Lung (tissue), 12 donors: Measurements from ENCODE around the gene SRGN. TPM values are rescaled to one million over a fixed set of nuclear protein-coding genes. Genes with fewer than 3 reads are reported as not detected.

ENCODE experiments used
- ATAC-seq: fragments of 200-7000 bp; cut with Tn5 transposase; one replicate; pipeline ENCODE4 v1.9.1; 2020; ENCODE audit warnings: moderate number of reproducible peaks; ENCODE audit not compliant: insufficient read depth, low FRiP score
- DNase-seq, 3 donors: peaks; one replicate each; pipeline ENCODE4 v3.0.0-alpha.2; 2013 to 2017
- H3K27ac ChIP-seq, 2 donors: one replicate each; pipeline ENCODE4 v1.5.1; 2013; ENCODE audit warnings: mild to moderate bottlenecking in 2 of 2, moderate library complexity in 2 of 2, control low read depth in 1 of 2, inconsistent platforms in 1 of 2, low read depth in 1 of 2, low read length in 1 of 2
- H3K27me3 ChIP-seq, 3 donors: one replicate each; pipeline ENCODE4 v1.5.1; 2013; ENCODE audit warnings: low read length in 2 of 3; ENCODE audit not compliant: control insufficient read depth in 3 of 3, insufficient read depth in 3 of 3
- H3K36me3 ChIP-seq, 4 donors: one replicate each; pipeline ENCODE4 v1.5.1; 2013; ENCODE audit warnings: low read length in 4 of 4, mild to moderate bottlenecking in 1 of 4, moderate library complexity in 1 of 4; ENCODE audit not compliant: control insufficient read depth in 4 of 4, insufficient read depth in 4 of 4
- H3K4me1 ChIP-seq, 5 donors: one replicate each; pipeline ENCODE4 v1.5.1; 2013; ENCODE audit warnings: low read length in 5 of 5, mild to moderate bottlenecking in 2 of 5, moderate library complexity in 1 of 5; ENCODE audit not compliant: control insufficient read depth in 5 of 5, insufficient read depth in 5 of 5
- H3K4me3 ChIP-seq: one replicate; pipeline ENCODE4 v1.5.1; 2013; ENCODE audit warnings: mild to moderate bottlenecking, control low read depth, moderate library complexity
- H3K9ac ChIP-seq, 2 donors: one replicate each; pipeline ENCODE4 v1.5.1; 2013; ENCODE audit warnings: low read length in 2 of 2, control low read depth in 1 of 2; ENCODE audit not compliant: insufficient read depth in 1 of 2
- H3K9me3 ChIP-seq, 4 donors: one replicate each; pipeline ENCODE4 v1.5.1; 2013; ENCODE audit warnings: low read length in 3 of 4, mild to moderate bottlenecking in 1 of 4, moderate library complexity in 1 of 4; ENCODE audit not compliant: control insufficient read depth in 4 of 4, insufficient read depth in 3 of 4
- CTCF ChIP-seq: IDR thresholded peaks from 2 replicates; pipeline ENCODE4 v1.5.1; 2012; ENCODE audit warnings: mild to moderate bottlenecking; ENCODE audit errors: control extremely low read depth, extremely low read depth
- WGBS, 2 donors: extraction: QIAGEN DNeasy Blood & Tissue Kit; methylation state at CpG; one replicate each; pipeline ENCODE4 v1.1.7; 2013; 5-methylcytosine and 5-hydroxymethylcytosine counted together
- polyA plus RNA-seq, 2 donors: library from polyadenylated mRNA; stranded (reverse); fragments of 200-250 nt; gene quantifications; one replicate each; pipeline ENCODE4 v1.2.1, GENCODE V29; 2013
- total RNA-seq, 2 donors: library from RNA; depleted of rRNA in 1 of 2; stranded (reverse); fragments of >200 nt in 1 of 2; gene quantifications; one replicate each; pipeline ENCODE4 v1.2.1, GENCODE V29; 2014 to 2021
- donor health status: control.
- donor health status: control.
- donor health status: Bipolar disorder and iron deficiency.
- donor health status: healthy.
- donor health status: DM: yes; HTN: yes; CAD: no.

SRGN gene
- total and polyA plus RNA-seq, 4 donors = 58.1 to 1,336 (median 240) TPM

DNA sequence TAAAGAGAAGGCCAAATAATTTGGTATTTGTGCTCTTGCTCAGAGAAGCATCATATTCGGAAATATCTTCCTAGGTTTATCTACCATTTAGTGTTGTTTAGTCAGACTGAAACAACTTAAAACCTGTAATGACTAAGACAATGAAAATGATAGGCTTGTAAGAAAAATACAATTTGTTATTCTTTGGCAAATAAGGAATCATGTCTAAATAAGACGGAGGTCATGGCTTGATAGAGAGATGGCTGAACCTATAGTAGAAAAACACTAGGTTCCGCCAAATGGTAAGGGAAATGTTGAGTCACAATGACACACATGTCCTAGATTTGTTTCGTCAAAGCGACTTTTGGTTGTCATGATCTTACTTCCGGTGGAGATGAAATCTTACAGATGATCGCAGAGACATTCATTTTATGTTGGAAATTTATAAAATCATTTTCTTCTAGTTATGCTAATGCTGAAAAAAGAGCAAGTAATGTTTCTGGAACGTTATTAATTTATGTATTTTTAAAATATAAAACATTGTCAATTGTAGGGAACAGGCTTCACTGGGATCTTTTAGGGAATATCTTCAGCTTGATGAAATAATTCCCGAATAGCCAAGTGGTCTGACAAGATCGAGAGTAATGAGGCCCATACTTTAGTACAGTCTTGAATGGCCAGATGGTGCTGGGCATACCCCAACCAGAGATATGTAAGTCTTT is 1.0 kb downstream of the SRGN start:
- no peak for DNase-seq
- no peak overlapping the region for H3K9ac ChIP-seq

GRCh38 chr10:69089638-69090599 is 2.0 kb downstream of the SRGN start:
- Histone ChIP-seq H3K4me3 (no peak overlapping the region), H3K27ac (peak overlapping the region in 1 of 2 donors; percentile 87), H3K9me3 (no peaks in the 10 kb centered on the region), H3K4me1 (peaks cover 0 to 3% (median 0%) of the 10 kb centered on the region in 5 donors), H3K27me3 (no peaks in the 10 kb centered on the region), H3K9ac (no peak overlapping the region), H3K36me3 (no peaks in the 10 kb centered on the region)
- no peak for TF ChIP-seq CTCF
- WGBS, 2 donors = 20 to 38% methylated on average over 16 of the region's 16 CpGs
- DNase-seq (peak in 2 of 3 donors; percentile 13 to 24), ATAC-seq (no peak)

More for the DNA sequence above, 1.0 kb downstream of the SRGN start:
- WGBS, 2 donors = 24 to 52% methylated on average over 10 of the region's 10 CpGs
- ATAC-seq = no peak
- Histone ChIP-seq H3K27me3 (no peaks in the 10 kb centered on the region), H3K9me3 (no peaks in the 10 kb centered on the region), H3K27ac (peak overlapping the region; percentile 35 to 87), H3K4me1 (peaks cover 0 to 3% (median 0%) of the 10 kb centered on the region in 5 donors), H3K36me3 (no peaks in the 10 kb centered on the region), H3K4me3 (no peak overlapping the region)
- no peak for TF ChIP-seq CTCF

DNA sequence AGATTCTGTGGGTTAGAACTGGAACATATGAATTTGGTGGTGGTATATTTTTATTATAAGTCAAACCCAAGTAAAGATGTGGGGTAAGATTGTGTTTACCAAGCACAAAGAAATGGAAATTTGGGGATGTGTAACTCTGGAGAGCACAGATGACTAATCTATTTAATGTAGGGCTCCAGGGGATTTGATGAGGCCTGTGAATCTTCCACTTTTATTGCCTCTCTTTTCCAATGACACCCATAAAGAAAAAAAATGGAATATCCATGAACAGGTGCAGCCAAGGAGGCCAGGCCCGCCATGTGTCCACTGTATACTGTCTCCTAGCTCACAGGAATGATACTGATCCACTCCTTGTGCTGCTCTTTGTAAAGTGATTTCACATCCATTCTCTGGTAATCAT is 2.8 kb downstream of the SRGN start:
- Histone ChIP-seq H3K36me3 (no peaks in the 10 kb centered on the region), H3K27me3 (no peaks in the 10 kb centered on the region), H3K9me3 (no peaks in the 10 kb centered on the region), H3K4me3 (no peak overlapping the region), H3K4me1 (peaks cover 0 to 3% (median 0%) of the 10 kb centered on the region in 5 donors), H3K9ac (no peak overlapping the region), H3K27ac (peak overlapping the region in 1 of 2 donors; percentile 87)
- no peak for ATAC-seq
- 45 to 64% methylated on average over 1 of the region's 1 CpG for WGBS, 2 donors
- TF ChIP-seq CTCF = no peak
- no peak for DNase-seq
